GM18526 (cell line): ENCODE results near the gene FBXO46.
A peak's percentile ranks its signal among the peaks of the same experiment; 100 is the strongest.

Source experiments
- POLR2A ChIP-seq: IDR thresholded peaks from 3 replicates; pipeline ENCODE4 v1.6.1; 2011; ENCODE audit not compliant: insufficient read length; ENCODE audit errors: extremely low read depth

Gene FBXO46

GRCh38 chr19:45713141-45713540 is 17.6 kb downstream of the FBXO46 start:
- TF ChIP-seq POLR2A: no peak

GRCh38 chr19:45712699-45713067 is 18.0 kb downstream of the FBXO46 start:
- no peak for TF ChIP-seq POLR2A

- TF ChIP-seq POLR2A: no peak
Measured at GRCh38 chr19:45711851-45712698, 18.6 kb downstream of the FBXO46 start.

- no peak for TF ChIP-seq POLR2A
Measured at GRCh38 chr19:45710356-45711130, 20.2 kb downstream of the FBXO46 start.

- no peak for TF ChIP-seq POLR2A
Measured at GRCh38 chr19:45705710-45706415, 24.8 kb downstream of the FBXO46 start.

- no peak for TF ChIP-seq POLR2A
Measured at GRCh38 chr19:45705115-45705514, 25.6 kb downstream of the FBXO46 start.

- no peak for TF ChIP-seq POLR2A
Measured at GRCh38 chr19:45701676-45702075, 29.0 kb downstream of the FBXO46 start.

- TF ChIP-seq POLR2A: no peak
Measured at GRCh38 chr19:45693106-45693788, 37.4 kb downstream of the FBXO46 start.

GRCh38 chr19:45692187-45693105 is 38.2 kb downstream of the FBXO46 start, which contains the start of gene QPCTL:
QPCTL (plus strand) TSS chr19:45692666; CDS start chr19:45692704, 38 bp downstream.
- peak; percentile 95 for TF ChIP-seq POLR2A

- TF ChIP-seq POLR2A: peak; percentile 93
Measured at GRCh38 chr19:45691516-45692186, 39.0 kb downstream of the FBXO46 start, which contains the start of gene SNRPD2. SNRPD2 (minus strand) TSS chr19:45691953; CDS start chr19:45691888, 65 bp downstream.

- TF ChIP-seq POLR2A: no peak
Measured at GRCh38 chr19:45687599-45687998, 43.1 kb downstream of the FBXO46 start.

GRCh38 chr19:45682908-45683307 is 47.8 kb downstream of the FBXO46 start:
- TF ChIP-seq POLR2A: no peak

- no peak for TF ChIP-seq POLR2A
Measured at GRCh38 chr19:45682117-45682516, 48.6 kb downstream of the FBXO46 start.
